Endothelial cell (in vitro differentiated cells): ENCODE data around the gene HOXD3. TPM values are rescaled to one million over a fixed set of nuclear protein-coding genes. Genes with fewer than 3 reads are reported as not detected.
A peak's percentile ranks its signal among the peaks of the same experiment; 100 is the strongest.

Experiments used
- DNase-seq: peaks from one replicate; pipeline ENCODE4 v3.0.0; 2021; ENCODE audit warnings: low spot score
- H3K27ac Mint-ChIP-seq: one replicate; pipeline ENCODE4 v1.8.0; 2021; ENCODE audit warnings: mixed read lengths, inconsistent platforms; ENCODE audit not compliant: unreplicated experiment
- H3K27me3 Mint-ChIP-seq: one replicate; pipeline ENCODE4 v1.8.0; 2021; ENCODE audit warnings: mild to moderate bottlenecking, moderate library complexity, mixed read lengths, inconsistent platforms; ENCODE audit not compliant: unreplicated experiment
- H3K36me3 Mint-ChIP-seq: one replicate; pipeline ENCODE4 v1.8.0; 2021; ENCODE audit warnings: mild to moderate bottlenecking, low read depth, mixed read lengths, inconsistent platforms; ENCODE audit not compliant: unreplicated experiment
- H3K4me1 Mint-ChIP-seq: one replicate; pipeline ENCODE4 v1.8.0; 2021; ENCODE audit warnings: mild to moderate bottlenecking, mixed read lengths, inconsistent platforms; ENCODE audit not compliant: unreplicated experiment
- H3K4me3 Mint-ChIP-seq: one replicate; pipeline ENCODE4 v1.8.0; 2021; ENCODE audit warnings: mild to moderate bottlenecking, mixed read lengths, inconsistent platforms; ENCODE audit not compliant: unreplicated experiment
- H3K9me3 Mint-ChIP-seq: one replicate; pipeline ENCODE4 v1.8.0; 2021; ENCODE audit warnings: mixed read lengths, inconsistent platforms; ENCODE audit not compliant: unreplicated experiment
- long read RNA-seq: library from polyadenylated mRNA; unstranded; transcript quantifications from one replicate; pipeline ENCODE4 v2.0.0, GENCODE V29; 2020; ENCODE audit not compliant: unreplicated experiment
- total RNA-seq: library from RNA; stranded (reverse); fragmentation: NEBNext Ultra II Directional; extraction: Animal tissue kit (Norgen Biotek cat#: 25700); gene quantifications from one replicate; pipeline ENCODE4 v1.2.1, GENCODE V29; 2021; ENCODE audit not compliant: unreplicated experiment
- TF ChIP-seq, protein P1 (sequence below): fragments of 200-600 bp; sonication (generic); IDR thresholded peaks from one replicate; pipeline ENCODE4 v1.5.0; 2021; ENCODE audit warnings: antibody characterized with exemption; ENCODE audit not compliant: unreplicated experiment

HOXD3 gene
- 4.1 TPM for total RNA-seq
- long read RNA-seq, partial matches to known transcripts: 0 of 2 reads
- long read RNA-seq, other reads (novel, unspliced or antisense): 0 of 2 reads

DNA sequence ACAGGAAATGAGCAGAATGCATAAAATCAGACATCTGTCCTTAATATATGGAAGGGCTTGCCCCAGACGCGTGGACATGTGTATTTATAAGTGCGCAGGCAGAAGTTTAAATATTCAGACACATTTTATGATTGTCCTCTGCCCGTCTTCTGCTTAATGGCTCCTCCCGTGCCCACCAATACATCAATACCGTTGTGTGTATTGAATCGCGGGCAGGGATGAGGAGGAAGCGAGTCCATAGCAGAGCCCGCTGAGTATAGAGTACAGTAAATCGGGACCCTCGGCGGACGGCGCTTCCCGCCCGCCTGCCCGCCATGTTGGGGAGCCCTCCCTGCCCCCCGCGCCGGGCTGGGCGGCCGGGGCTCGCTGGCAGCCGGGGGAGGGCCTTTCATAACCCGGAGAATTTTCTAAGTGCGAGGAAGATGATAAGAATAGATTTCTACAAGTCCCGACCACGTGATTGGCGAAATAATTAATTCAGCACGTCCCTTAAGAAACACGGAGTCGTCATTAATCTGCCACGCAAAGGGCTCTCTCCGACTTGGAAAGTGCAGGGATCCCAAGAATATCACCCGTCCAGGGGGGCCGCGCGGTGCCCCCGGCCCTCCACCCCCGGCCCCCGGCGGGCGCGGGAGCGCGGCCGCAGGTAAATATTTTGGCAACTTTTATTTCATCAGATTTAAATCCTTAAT is at the start of gene HOXD3:
Gene HOXD3 (plus strand): TSS at position 501 of the 692 bp plus-strand sequence. CDS start 11,808 bp downstream, outside the sequence.
- no peak for DNase-seq
- H3K27me3 Mint-ChIP-seq: peaks cover 42% of the 10 kb centered on the region
- TF ChIP-seq, protein P1, sequence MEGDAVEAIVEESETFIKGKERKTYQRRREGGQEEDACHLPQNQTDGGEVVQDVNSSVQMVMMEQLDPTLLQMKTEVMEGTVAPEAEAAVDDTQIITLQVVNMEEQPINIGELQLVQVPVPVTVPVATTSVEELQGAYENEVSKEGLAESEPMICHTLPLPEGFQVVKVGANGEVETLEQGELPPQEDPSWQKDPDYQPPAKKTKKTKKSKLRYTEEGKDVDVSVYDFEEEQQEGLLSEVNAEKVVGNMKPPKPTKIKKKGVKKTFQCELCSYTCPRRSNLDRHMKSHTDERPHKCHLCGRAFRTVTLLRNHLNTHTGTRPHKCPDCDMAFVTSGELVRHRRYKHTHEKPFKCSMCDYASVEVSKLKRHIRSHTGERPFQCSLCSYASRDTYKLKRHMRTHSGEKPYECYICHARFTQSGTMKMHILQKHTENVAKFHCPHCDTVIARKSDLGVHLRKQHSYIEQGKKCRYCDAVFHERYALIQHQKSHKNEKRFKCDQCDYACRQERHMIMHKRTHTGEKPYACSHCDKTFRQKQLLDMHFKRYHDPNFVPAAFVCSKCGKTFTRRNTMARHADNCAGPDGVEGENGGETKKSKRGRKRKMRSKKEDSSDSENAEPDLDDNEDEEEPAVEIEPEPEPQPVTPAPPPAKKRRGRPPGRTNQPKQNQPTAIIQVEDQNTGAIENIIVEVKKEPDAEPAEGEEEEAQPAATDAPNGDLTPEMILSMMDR: no peak
- H3K27ac Mint-ChIP-seq: peak within 1 kb of the TSS; percentile 58
- H3K36me3 Mint-ChIP-seq: no peaks in the 10 kb centered on the region
- no peaks in the 10 kb centered on the region for H3K9me3 Mint-ChIP-seq
- H3K4me3 Mint-ChIP-seq: peak within 1 kb of the TSS; percentile 78
- peaks cover 25% of the 10 kb centered on the region for H3K4me1 Mint-ChIP-seq

DNA sequence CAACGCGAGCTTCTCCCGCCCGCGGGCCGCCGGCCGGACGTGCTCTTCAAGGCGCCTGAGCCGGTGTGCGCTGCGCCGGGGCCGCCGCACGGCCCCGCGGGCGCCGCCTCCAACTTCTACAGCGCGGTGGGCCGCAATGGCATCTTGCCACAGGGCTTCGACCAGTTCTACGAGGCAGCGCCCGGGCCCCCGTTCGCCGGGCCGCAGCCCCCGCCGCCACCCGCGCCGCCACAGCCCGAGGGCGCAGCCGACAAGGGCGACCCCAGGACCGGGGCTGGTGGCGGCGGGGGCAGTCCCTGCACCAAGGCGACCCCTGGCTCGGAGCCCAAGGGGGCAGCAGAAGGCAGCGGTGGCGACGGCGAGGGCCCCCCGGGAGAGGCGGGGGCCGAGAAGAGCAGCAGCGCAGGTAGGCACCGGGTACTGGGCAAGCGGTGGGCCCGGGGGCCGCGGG is 49.4 kb upstream of the HOXD3 start:
- Mint-ChIP-seq H3K27me3 (peaks cover 46% of the 10 kb centered on the region), H3K36me3 (no peaks in the 10 kb centered on the region), H3K4me3 (no peak overlapping the region), H3K9me3 (no peaks in the 10 kb centered on the region), H3K27ac (no peak overlapping the region), H3K4me1 (peaks cover 20% of the 10 kb centered on the region)
- no peak for DNase-seq
- TF ChIP-seq, protein P1: no peak

GRCh38 chr2:176109192-176109901 is 47.8 kb upstream of the HOXD3 start:
- Mint-ChIP-seq H3K27me3 (peaks cover 46% of the 10 kb centered on the region), H3K9me3 (no peaks in the 10 kb centered on the region), H3K4me1 (peaks cover 24% of the 10 kb centered on the region), H3K27ac (no peak overlapping the region), H3K4me3 (no peak overlapping the region), H3K36me3 (no peaks in the 10 kb centered on the region)
- TF ChIP-seq, protein P1: peak; percentile 16
- DNase-seq: no peak

DNA sequence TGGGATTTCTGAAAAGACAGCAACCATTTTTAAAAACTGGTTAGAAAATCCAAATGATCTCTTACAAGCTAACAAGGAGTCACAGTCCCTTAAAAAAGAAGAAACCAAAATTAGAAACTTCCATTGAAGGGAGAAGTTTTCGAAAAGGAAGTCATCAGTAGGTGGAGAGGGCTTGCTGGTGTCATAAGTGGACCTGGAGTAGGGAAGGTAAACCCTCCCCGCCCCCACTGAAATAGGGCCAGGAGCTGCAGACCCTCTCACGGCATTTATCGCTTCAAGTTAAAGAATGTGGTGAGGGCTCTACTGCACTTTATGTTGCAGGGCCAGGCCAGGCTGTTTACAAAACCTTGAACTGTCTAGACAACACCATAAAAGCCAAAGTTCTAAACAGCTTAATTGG is 47.2 kb upstream of the HOXD3 start:
- no peaks in the 10 kb centered on the region for H3K9me3 Mint-ChIP-seq
- peaks cover 42% of the 10 kb centered on the region for H3K27me3 Mint-ChIP-seq
- peaks cover 25% of the 10 kb centered on the region for H3K4me1 Mint-ChIP-seq
- H3K27ac Mint-ChIP-seq: no peak overlapping the region
- no peaks in the 10 kb centered on the region for H3K36me3 Mint-ChIP-seq
- TF ChIP-seq, protein P1: no peak
- no peak overlapping the region for H3K4me3 Mint-ChIP-seq
- no peak for DNase-seq
